GM19372 (cell line): ENCODE measurements around the gene ATF4.
A peak's percentile ranks its signal among the peaks of the same experiment; 100 is the strongest.

Source experiments
- ATAC-seq: cut with Tn5 transposase; IDR thresholded peaks from one replicate; pipeline ENCODE4 v1.9.1; 2021; ENCODE audit warnings: mild to moderate bottlenecking, low read depth, moderate library complexity; ENCODE audit not compliant: unreplicated experiment

The ATF4 gene

GRCh38 chr22:39527481-39527961, 7.2 kb downstream of the ATF4 start:
- ATAC-seq = no peak

- no peak for ATAC-seq
These were observed 7.8 kb downstream of the ATF4 start for GRCh38 chr22:39528080-39528661.

DNA sequence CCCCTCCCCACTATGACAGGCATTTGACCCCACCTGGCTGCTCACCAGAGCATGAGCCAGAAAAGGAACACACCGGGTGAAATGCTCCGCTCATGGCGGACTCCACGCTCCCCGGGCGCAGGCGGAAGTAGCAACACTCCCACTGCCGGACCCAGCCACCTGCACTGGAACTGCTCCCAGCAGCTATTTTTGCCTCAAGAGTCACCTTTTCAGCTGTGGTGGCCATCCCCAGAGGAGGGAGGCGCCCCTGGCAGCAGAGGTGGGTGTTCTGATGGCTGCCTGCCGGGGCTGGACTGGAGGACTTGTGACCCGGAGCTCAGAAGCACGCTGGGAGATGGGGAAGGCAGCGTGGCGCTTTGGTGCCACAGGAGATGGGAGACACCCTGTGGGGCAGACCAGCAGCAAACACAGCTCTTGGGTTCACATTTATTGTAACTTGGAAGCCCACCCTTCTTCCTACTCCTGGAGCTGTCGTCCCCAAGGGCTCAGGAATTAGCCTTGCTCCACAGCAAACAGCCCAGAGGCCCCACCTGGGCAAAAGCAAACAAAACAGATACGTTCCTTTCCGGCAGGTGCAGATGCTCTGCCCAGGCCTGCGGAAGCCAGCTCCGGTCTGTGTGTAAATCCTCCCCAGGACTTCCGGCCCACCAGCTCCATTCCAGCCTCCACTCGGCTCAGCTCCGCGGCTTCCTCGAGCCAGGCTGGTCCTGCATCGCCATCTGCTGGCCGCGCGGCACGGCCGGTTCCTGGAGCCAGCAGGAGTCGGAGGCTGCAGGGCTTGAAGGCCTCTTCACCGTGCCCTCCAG, 8.5 kb downstream of the ATF4 start:
- ATAC-seq = no peak

DNA sequence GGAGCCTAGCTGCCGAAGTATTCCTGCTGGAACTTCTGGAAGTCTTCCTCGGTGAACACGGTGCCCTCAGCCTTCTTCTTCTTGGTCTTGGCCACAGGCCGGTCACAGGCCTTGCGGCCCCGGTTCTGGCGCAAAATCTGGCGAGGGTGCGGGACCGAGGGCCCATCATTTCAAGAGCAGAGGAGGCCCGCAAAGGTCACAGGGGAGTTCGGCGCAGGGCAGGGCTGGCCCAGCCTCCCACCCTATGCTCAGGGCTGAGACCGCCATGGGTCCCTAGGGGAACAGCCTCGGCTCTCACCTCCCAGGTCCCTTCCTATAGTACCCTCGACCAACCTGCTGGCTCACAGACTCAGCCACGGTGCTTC, 9.1 kb downstream of the ATF4 start:
- no peak for ATAC-seq

DNA sequence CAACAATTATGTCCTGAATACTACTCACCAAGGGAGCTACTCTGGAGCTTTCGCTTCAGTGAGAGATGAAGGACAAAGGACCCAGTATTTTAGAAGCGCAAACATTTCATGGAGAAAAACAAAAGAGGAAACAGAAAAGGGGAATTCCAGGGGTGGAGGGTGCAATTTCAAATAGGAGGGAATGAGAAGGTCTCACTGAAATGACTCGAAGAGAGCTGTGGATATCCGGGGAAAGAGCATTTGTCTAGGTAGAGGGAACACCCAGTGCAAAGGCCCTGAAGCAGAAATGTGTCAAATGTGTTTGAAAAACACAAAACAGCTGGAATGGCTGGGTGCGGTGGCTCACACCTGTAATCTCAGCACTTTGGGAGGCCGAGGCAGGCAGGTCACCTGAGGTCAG, 9.8 kb downstream of the ATF4 start:
- no peak for ATAC-seq

- no peak for ATAC-seq
These were observed 10.4 kb downstream of the ATF4 start for GRCh38 chr22:39530692-39531331.

- ATAC-seq = peak; percentile 81
These were observed 12.1 kb downstream of the ATF4 start, which contains the start of gene RPS19BP1 for GRCh38 chr22:39532215-39533073. RPS19BP1 (minus strand) TSS chr22:39532748; CDS start chr22:39532738, 10 bp downstream.

DNA sequence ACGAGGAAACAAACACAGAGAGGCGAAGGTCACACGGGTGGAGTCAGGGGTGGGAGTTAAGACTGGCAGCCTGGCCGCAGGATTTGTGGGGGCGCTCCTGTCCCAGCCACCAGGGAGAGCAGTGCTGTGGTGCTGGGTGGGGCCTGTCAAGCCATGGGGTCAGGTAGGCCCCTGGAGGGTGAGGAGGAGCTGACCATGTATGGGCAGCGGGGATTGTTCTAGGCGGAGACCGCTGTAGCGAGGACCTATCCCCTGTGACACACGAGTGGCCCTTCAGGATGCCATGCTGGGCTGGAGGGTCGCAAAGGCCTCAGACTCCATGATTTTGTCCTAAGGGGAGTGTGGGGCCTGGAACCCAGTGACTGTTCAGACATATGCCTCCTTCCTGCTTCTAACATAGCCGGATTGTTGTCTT, 13.7 kb downstream of the ATF4 start:
- ATAC-seq = no peak

- ATAC-seq = no peak
These were observed 14.4 kb downstream of the ATF4 start for GRCh38 chr22:39534591-39535356.

GRCh38 chr22:39535357-39535725, 15.0 kb downstream of the ATF4 start:
- ATAC-seq = no peak

DNA sequence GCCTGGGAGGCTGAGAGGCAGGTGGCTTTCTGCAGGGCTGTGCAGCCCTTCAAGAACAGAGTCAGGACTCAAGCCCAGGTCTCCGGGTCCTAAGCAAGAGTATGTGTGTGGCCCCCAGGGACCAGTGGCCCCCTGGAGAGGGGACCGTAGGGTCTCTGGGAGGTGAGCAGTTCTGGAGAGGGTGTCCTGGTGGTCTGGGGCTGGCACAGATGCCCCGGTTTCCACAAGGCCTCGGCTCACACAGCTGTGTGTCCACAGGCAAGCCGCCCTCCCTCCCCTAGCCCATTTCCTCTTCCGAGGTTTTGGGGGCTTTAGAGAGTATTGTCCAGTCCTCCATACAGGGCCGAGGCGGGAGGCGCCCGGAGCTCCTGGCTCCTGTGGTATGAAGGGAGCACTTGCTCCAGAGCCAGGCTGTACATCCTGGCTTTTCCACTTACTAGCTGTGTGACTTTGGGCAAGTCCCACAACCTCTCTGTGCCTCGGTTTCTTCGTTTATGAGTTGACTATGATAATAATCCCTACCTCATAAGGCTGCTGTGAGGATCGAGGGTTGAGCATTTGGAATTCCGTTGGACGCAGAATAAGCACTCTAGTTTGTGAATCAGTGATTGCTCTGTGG, 15.6 kb downstream of the ATF4 start:
- no peak for ATAC-seq

DNA sequence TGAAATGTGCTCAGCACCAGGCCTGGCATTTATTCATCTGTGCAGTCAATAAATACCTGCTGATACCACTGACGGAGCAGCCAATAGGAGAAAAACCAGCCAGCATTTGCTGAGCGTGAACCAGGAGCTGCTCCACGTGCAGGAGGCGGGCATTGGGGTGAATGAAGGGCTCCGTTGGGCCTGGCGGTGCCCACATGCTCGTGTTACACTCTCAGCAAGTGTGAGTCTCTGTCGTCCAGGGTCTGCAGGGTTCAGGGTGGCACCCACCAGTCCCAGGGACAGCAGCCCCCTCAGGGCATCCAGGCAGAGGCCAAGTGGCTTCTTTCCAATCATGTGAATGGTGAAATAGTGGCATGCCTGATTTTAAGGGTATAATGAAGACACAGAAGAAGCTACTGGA, 16.3 kb downstream of the ATF4 start:
- ATAC-seq = no peak

- ATAC-seq = no peak
These were observed 17.6 kb downstream of the ATF4 start for GRCh38 chr22:39537975-39538374.

DNA sequence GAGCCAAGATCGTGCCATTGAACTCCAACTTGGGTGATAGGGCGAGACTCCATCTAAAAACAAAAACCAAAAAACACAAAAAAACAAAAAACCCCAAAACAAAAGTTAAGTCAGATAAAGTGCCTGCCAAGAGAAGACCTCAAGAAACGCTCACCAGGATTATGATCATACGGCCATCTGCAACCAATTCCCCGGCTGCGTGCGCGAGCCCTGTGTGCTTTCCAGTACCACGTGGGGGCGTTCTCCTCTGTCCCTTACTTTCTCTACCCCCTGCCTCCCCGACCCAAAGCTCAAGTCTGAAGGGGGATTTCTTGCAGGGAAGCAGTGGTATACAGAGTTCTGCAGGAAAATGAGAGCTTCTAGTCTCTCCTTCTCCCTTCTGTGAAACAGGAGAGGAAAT, 22.7 kb downstream of the ATF4 start:
- no peak for ATAC-seq

- no peak for ATAC-seq
These were observed 25.3 kb downstream of the ATF4 start for GRCh38 chr22:39545386-39546365.

DNA sequence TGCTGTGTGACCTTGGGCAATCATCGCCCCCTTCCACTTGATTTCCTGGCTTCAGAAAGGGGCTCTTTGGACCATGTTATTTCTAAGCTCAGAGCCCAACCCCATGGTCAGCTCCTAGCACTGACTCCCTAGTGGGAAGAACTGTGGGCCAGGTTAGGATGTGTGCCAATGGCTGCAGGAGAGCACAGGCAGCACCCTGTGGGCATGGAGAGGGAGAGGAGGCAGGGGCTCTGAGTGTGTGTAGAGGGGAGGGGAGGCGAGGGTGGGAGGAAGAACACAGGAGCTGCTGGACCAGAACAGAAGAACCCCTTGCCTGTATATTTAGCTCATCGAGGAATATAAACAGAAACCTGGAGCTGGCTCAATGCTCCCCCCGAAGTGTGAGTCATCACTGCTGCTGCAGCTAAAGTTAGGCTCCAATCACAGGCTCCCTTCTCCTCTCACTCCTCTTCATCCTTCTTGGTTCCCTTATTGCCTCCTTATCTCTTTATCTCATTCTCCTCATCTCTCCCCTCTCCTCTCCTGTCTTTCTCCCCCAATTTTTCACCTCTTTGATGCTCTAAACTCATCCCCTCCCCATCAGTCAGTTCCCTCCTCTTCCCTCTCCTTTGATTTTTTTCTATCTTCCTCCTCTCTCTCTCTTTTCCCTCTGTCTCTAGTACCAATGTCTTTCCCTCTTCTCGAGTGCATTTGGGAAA, 26.7 kb downstream of the ATF4 start:
- no peak for ATAC-seq

GRCh38 chr22:39547587-39547947, 27.2 kb downstream of the ATF4 start:
- no peak for ATAC-seq

- ATAC-seq = no peak
These were observed 33.1 kb downstream of the ATF4 start for GRCh38 chr22:39553429-39553828.
